LHCN-M2 (cell line): Measurements from ENCODE around the gene PGA5. TPM values are rescaled to one million over a fixed set of nuclear protein-coding genes. Genes with fewer than 3 reads are reported as not detected.

Experiments
- DNase-seq: peaks from one replicate; pipeline ENCODE4 v3.0.0-alpha.2; 2012; ENCODE audit warnings: low read depth
- total RNA-seq: library from RNA; depleted of rRNA; stranded (reverse); fragments of >200 nt; gene quantifications from 2 replicates; pipeline ENCODE4 v1.2.3, GENCODE V29; 2014; rRNA removed

The PGA5 gene
- total RNA-seq, 1 experiment from 2014 or later, result 2.0 TPM

- DNase-seq, result peak; percentile 60
Measured at GRCh38 chr11:61293867-61294716, 53.1 kb downstream of the PGA5 start.

GRCh38 chr11:61294717-61295595 lies 54.0 kb downstream of the PGA5 start, which contains the start of gene VWCE:
Gene VWCE, minus strand, starts transcription at chr11:61295316. Its CDS starts 279 bp downstream, at chr11:61295037.
- peak; percentile 70 for DNase-seq

GRCh38 chr11:61295596-61295926 lies 54.6 kb downstream of the PGA5 start:
- DNase-seq, result no peak

GRCh38 chr11:61297341-61297740 lies 56.4 kb downstream of the PGA5 start:
- DNase-seq, result no peak

- DNase-seq, result peak; percentile 99
Measured at GRCh38 chr11:61297746-61298145, 56.8 kb downstream of the PGA5 start.

- DNase-seq, result peak; percentile 44
Measured at GRCh38 chr11:61298663-61299244, 57.8 kb downstream of the PGA5 start.

Other genes with a start within 250 kb of the PGA5 start
- not detected in 2 replicates for gene CD5, start 138.7 kb upstream of the PGA5 start, total RNA-seq
- gene VPS37C, start 79.7 kb upstream of the PGA5 start, total RNA-seq, result 12.8 and 14.1 TPM in 2 replicates
- gene PGA3, start 37.7 kb upstream of the PGA5 start, total RNA-seq, result 1.0 and 4.4 TPM in 2 replicates
- 1.4 and 2.5 TPM in 2 replicates for gene PGA4, start 18.8 kb upstream of the PGA5 start, total RNA-seq
- 1.2 and 1.7 TPM in 2 replicates for gene VWCE, start 54.1 kb downstream of the PGA5 start, total RNA-seq
- gene DDB1, start 91.9 kb downstream of the PGA5 start, total RNA-seq, result 205 and 231 TPM in 2 replicates
- 39.5 and 41.4 TPM in 2 replicates for gene TKFC, start 92.1 kb downstream of the PGA5 start, total RNA-seq
- 97.0 and 135 TPM in 2 replicates for gene CYB561A3, start 120.7 kb downstream of the PGA5 start, total RNA-seq
- gene TMEM138, start 121.2 kb downstream of the PGA5 start, total RNA-seq, result 66.3 and 70.2 TPM in 2 replicates
- 10.6 and 16.2 TPM in 2 replicates for gene TMEM216, start 151.4 kb downstream of the PGA5 start, total RNA-seq
- 38.9 and 45.2 TPM in 2 replicates for gene CPSF7, start 188.8 kb downstream of the PGA5 start, total RNA-seq
- gene SDHAF2, start 188.9 kb downstream of the PGA5 start, total RNA-seq, result 26.2 and 38.2 TPM in 2 replicates